Measurements from ENCODE around the gene INSL3.

INSL3 gene

DNA sequence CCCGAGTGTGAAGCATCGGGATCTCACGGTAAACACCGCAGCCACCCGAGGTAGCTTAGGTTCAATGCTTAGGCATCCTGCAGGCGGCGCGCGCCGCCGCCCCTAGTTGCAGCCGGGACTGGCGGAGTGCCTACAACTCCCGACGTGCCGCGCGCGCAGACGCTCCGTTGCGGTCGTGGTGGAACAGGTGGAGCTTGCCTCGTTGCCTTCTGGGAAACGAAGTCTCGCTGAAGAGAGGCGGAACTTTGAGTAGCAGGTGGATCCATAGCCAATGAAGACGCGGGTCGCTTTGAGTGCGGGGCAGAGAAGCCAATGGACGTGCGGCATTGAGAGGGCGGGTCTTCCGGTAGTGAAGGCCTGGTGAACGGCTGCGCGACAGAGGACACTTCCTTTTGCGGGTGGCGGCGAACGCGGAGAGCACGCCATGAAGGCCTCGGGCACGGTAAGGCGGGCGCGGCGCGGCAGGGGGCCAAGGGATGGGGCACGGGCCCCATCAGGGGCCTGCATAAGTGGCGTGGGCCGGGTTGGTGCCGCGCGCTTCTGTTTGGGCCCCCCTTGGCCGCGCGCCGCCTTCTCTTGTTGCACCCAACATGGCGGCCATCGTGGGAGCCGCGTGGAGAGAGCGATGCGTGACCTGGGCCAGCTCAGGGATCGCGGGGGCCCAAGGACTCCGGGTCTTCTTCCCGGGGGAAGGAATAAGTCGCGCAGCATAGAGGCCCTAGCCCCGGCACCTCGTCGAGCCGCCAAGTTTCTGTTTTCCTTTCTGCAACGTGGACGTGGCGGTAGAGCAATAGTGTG, 38.4 kb upstream of the INSL3 start, which contains the start of gene RPL18A:
TSS of gene RPL18A (plus strand) at position 378 of the 798 bp plus-strand sequence. CDS start at position 425, 47 bp downstream.
- DNase-seq, result peak; percentile 100
- TF ChIP-seq POLR2A (IDR thresholded peaks at IDR 0.05; ENCODE audit: low read length), result peak; percentile 98
- TF ChIP-seq GATA1 (IDR thresholded peaks at IDR 0.05; ENCODE audit: low read depth, low read length), result no peak

DNA sequence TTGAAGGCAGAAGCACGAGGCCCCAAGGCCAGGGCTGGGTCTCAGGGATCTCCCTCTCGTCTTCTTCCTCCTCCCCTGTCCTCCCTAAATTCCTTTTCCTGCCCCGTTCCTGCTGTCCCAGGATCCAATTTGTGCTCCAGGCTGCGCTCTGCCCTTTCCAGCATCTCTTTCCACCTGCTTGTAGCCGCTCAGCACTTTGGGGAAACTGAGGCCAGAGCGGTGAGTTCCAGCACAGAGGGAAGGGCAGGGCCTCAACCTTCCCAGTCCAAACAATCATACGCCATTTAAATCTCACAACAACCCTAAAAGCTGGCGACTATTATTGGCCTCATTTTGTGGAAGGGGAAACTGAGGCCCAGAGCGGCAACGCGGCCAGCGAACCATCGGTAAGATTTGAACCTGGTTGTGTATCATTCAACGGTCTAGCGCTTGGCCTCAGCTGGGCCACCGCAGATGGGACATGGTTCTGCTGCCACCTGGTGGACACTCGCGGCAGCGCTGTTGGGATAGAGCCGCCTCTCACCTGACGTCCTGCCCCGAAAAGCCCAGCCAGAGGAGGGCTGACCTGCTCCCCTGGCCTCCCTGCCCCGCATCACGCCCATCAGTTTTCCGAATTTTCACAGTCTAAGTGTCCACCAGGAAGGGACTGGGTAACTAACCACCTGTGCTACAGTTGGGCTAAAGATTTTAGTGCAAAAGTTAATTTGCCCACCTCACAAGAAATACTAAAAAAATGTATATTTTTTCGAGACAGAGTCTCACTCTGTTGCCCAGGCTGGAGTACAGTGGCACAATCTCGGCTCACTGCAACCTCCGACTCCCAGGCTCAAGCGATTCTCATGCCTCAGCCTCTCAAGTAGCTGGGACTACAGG, 34.2 kb upstream of the INSL3 start:
- TF ChIP-seq GATA1 (IDR thresholded peaks at IDR 0.05; ENCODE audit: low read depth, low read length), result no peak
- TF ChIP-seq POLR2A (IDR thresholded peaks at IDR 0.05; ENCODE audit: low read length), result no peak
- peak; percentile 75 to 88 for DNase-seq

DNA sequence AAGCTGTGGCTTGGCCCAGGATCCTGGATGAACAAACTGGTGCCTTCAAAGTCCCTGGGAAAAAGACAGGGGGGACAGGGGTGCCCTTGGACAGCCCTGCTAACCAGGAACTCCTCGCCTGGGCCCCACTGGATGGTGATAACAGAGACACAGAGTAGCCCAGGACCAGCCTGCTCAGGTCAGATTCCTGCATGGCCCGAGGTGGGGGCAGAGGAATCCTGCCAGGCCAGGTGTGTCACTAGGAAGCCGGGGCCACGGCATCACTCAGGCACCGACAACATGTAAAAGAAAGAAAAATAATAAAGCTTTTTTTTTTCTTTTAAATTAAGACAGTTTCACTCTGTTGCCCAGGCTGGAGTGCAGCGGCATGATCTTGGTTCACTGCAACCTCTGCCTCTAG, 32.7 kb upstream of the INSL3 start:
- no peak for TF ChIP-seq GATA1 (IDR thresholded peaks at IDR 0.05; ENCODE audit: low read depth, low read length)
- no peak for TF ChIP-seq POLR2A (IDR thresholded peaks at IDR 0.05; ENCODE audit: low read length)
- DNase-seq, result no peak

DNA sequence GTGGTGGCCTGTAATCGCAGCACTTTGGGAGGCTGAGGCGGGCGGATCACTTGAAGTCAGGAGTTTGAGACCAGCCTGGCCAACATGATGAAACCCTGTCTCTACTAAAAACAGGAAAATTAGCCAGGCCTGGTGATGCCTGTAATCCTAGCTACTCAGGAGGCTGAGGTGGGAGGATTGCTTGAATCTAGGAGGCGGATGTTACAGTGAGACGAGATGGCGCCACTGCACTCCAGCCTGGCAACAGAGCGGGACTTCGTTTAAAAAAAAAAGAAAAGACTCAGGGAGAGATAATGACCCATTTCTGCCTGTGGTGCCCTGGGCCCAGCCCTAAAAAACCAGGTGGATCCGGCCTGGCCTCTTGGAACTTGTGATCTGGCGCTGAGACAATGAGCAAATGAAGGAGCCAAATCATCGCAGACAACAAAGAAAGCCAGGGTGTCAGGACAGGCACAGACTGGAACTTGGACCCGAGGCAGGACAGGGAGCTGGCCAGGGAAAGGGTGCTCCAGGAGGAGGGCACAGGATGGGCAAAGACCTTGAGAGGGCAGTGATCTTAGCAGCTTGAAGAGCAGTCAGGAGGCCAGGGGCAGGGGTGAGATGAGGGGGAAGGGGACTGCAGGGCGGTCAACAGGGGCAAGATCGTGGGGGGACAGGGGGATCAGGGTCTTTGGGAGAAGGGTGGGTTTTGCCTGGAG, 27.4 kb upstream of the INSL3 start:
- DNase-seq, result no peak
- TF ChIP-seq POLR2A (IDR thresholded peaks at IDR 0.05; ENCODE audit: low read length) (no peak), GATA1 (IDR thresholded peaks at IDR 0.05; ENCODE audit: low read depth, low read length) (no peak)

DNA sequence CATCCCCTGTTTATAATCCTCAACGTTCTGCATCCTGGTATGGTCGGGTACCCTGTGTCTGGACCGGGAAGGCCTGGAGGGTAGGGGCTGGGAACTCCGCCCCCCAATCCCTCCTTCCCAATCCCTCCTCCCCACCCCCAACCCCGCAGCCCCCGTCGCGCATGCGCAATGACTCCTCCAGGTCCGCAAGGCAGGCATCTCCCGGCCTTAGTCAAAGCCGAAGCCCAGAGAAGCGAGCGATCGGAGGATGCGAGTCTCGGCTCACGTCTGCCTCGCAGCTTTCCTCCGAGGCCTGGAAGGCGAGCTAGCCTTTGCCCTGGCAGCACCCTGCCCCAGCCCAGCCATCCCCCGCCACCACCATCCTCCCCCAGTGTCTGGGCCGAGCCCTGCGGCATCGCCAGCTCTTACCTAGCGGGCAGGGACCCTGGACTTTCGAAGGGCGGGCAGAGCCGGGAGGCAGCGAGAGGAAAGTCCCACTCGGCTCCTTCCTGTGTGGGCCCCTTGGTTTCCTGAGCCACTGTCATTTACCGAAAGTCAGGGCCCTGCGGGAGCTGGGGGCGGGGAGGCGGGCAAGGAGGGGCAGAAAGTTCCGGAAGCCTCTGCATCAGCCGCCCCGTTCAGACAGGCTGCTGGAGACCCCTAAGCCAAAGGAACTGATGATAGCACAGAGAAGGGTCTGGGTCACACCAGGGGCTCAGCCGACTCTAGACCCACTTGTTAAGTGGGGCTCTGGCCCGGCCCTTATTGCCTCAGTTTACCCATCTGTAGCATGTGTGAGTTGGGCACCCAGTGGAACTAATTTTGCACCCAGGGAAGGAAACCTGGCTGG, 26.4 kb upstream of the INSL3 start, which contains the start of gene JAK3:
TSS of gene JAK3 (minus strand) at position 445 of the 829 bp plus-strand sequence. CDS start 3,565 bp downstream, outside the sequence.
- peak in 1 of 2 experiments; percentile 15 for DNase-seq
- TF ChIP-seq POLR2A (IDR thresholded peaks at IDR 0.05; ENCODE audit: low read length), result no peak
- no peak for TF ChIP-seq GATA1 (IDR thresholded peaks at IDR 0.05; ENCODE audit: low read depth, low read length)

DNA sequence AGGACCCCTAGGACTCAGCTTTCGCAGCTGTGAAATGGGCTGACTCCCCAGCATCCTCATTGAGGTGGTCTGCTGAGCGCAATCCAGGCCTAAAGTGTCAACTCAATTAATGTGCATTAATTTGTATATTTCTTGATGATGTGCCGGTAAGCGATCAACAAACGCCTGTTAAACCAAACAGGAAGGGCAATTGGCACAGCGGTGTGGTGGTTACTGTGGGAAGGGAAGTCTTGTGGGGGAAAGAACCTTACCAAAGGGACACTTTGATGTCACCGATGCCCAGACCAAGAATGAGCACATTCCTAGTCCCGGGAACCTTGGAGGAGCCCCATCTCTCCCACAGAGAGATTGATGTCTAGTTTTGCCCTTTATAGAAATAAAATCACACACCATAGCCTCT, 24.8 kb upstream of the INSL3 start:
- no peak for DNase-seq
- TF ChIP-seq GATA1 (IDR thresholded peaks at IDR 0.05; ENCODE audit: low read depth, low read length) (no peak), POLR2A (IDR thresholded peaks at IDR 0.05; ENCODE audit: low read length) (no peak)

DNA sequence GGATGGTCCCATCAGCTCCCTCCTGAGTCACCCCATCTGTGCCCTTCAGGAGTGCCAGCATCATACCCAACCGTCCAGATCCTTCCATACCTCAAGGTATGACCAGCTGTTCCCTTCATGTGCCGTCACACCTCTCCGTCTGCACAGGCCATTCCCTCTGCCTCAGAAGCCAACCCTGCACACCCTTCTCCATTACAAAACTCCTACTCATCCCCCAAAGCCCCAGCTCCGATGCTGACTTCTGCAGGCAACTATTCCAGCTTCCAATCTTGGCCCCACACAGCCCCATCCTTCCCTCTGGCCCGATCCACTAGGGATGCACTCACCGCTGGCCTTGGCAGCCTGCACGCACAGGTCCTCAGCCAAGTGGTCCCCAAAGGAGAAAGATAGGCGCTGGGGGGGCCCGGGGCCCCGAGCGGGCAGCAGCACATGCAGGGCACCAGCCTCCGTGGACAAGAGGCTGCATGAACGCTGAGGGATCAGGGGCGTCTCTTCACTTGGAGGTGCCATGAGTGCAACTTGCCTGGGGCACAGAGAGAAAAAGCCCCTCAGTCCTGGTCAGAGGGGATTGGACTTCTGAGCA, 22.7 kb upstream of the INSL3 start:
- no peak for DNase-seq
- no peak for TF ChIP-seq GATA1 (IDR thresholded peaks at IDR 0.05; ENCODE audit: low read depth, low read length)
- TF ChIP-seq POLR2A (IDR thresholded peaks at IDR 0.05; ENCODE audit: low read length), result no peak

DNA sequence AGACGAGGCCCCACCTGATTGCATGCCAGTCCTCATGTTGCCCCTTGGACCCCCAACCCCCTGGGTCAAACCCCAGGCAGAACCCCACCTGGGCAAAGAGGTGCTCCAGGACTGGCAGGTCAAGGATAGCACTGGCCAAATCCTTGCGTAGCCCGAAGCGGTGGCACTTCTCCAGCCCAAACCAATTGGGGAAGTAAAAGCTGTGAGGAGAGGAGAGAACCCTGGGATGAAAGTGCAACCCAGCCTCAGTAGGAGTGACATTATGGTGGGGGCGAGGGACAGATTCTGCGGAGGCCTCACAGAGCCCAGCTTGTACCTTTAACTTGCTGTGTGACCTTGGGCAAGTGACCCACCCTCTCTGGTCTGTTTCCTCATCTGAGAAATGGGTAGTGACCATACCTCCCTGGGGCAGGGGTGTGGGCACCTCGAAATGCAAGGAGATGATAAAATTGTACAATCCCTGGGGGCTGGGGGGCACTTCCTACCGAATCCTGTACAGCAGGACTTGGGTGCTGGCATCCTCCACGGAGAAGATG, 22.0 kb upstream of the INSL3 start:
- no peak for TF ChIP-seq GATA1 (IDR thresholded peaks at IDR 0.05; ENCODE audit: low read depth, low read length)
- TF ChIP-seq POLR2A (IDR thresholded peaks at IDR 0.05; ENCODE audit: low read length), result no peak
- no peak for DNase-seq

DNA sequence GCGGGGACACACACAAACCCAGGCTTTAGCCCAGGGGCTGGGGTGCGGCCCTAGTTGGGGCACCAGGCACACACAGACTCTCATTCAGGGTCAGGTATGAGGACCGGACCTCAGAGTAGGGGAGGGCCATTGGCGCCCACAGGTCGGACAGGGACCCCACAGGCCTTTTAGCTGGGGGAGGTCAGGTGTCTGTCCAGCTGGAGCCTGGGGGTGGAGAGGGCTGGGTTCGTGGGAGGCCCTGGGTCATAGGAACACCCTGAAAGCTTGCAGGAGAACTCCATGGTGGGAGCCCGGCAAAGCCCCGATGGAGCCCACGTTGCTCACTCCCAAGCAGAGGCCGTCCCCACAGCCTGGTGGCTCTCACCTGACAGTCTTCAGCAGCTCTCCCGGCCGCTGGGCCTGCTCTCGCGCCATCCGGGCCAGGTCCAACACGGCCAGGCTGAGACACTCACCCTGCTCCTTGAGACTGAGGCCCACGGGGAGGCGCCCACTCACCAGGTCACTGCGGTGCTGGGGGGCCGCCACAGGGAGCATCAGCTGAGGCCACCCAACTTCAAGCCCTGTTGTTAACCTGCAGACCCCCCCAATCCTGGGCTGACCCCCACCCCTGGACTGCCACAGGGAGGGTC, 21.5 kb upstream of the INSL3 start:
- DNase-seq, result no peak
- TF ChIP-seq GATA1 (IDR thresholded peaks at IDR 0.05; ENCODE audit: low read depth, low read length) (no peak), POLR2A (IDR thresholded peaks at IDR 0.05; ENCODE audit: low read length) (no peak)

DNA sequence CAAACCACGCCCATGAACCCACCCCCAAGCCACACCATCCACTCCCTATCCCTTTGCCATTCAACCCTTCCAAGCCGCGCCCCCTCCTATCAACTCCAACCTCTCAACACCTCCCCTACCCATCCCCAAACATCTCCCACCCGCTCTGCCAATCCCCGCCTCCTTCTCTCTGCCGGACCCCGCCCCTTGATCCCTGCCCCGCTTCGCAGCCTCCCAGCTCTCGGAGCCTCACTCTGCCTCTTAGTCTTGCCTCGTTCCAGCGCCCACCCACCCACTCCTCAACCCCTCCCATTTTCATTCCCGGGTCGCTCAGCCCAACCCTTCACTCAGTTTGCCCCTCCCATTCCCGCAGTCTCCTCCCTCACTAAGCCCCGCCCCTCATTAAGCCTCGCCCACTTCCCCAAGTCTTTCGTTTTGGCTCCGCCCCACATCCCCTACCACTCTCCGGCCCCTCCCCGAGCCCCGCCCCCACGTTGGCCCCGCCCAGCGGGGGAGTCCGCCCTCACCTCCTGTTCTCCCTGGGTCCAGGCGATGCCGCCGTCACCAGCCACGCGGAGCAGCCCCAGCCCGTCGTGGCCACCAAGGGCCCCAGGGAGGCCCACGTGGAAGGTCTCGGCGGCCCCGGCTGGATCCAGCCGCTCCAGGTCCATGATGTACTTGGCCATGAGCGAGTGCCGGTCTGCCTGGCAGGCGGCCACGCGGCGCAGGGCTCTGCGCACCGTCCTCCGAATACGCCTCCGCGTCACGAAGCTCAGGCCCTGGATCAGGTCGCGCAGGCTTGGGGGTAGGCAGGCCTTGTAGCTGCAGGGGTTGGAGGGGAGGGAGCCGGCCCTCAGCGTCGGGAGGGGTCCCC, 20.7 kb upstream of the INSL3 start:
- DNase-seq, result peak in 1 of 2 experiments; percentile 32
- TF ChIP-seq GATA1 (IDR thresholded peaks at IDR 0.05; ENCODE audit: low read depth, low read length) (no peak), POLR2A (IDR thresholded peaks at IDR 0.05; ENCODE audit: low read length) (no peak)

DNA sequence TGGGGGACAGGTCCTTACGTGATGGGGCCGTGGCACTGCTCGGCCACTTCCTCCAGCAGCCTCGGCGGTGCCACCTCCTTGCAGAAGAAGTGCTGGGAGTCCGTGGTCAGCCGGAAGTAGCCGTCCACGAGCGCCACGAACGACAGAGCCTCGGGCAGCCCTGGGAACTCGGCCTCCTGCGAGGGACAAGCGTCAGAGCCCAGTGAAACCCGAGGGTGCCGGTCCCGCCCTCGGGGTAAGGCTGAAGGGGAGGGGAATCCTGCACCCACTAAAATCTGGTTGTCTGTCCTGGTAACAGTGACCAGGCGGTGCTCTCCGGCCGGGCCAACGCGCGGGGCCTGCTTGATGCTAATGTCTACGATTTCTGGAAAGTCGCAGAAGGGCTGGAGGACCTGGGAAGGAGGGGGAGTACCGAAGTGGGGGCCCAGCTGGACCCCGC, 20.1 kb upstream of the INSL3 start:
- no peak for TF ChIP-seq POLR2A (IDR thresholded peaks at IDR 0.05; ENCODE audit: low read length)
- TF ChIP-seq GATA1 (IDR thresholded peaks at IDR 0.05; ENCODE audit: low read depth, low read length), result no peak
- no peak for DNase-seq
